Iris pigment epithelial cell (primary cell): ENCODE measurements around the gene FTHL17.

Experiments
- DNase-seq: peaks from one replicate; pipeline ENCODE4 v3.0.0-alpha.2; 2011; ENCODE audit warnings: low read depth

FTHL17 gene

DNA sequence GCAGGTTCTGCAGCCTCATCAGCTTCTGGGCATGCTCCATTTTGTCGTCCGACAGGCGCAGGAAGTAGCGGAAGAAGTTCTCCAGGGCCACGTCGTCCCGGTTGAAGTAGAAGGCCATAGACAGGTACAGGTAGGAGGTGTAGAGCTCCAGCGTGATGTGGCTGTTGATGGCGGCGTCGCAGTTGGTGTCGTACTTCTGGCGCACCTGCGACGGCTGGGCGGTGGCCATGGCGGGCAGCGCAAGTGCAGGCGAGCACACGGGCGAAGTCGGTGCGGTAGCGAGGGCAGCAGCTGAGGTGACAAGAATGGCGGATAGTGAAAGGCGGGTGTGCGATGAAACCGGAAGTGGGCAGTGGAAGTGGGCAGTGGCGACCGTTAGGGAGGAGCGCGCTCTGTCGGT is at the start of gene FTHL17:
TSS of gene FTHL17 (minus strand) at position 317 of the 400 bp plus-strand sequence. CDS start at position 229, 88 bp downstream.
- DNase-seq: no peak

- no peak for DNase-seq
Measured at GRCh38 chrX:31117266-31117665, 45.4 kb upstream of the FTHL17 start.

DNA sequence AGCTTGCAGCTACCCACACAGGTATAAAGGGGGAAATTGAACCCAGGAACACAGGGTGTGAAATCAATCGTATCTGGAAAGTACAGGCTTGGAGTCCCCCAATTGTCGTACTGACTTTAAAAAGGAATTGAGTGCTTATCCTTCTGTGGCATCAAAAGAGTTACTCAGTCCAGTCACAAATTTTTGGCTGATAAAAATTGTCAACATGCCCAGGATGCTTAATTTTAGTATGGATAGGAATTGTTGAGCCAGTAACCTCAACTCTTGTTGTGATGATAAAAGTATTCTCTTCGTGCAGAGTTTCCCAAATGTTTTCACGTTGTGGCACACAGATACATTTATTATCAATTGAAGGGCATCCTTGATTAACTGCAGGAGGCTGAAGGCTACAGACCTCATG is 43.6 kb upstream of the FTHL17 start:
- no peak for DNase-seq

- DNase-seq: no peak
Measured at GRCh38 chrX:31114858-31115257, 43.0 kb upstream of the FTHL17 start.

- peak; percentile 18 for DNase-seq
Measured at GRCh38 chrX:31112226-31112999, 40.6 kb upstream of the FTHL17 start.

- no peak for DNase-seq
Measured at GRCh38 chrX:31110657-31111056, 38.8 kb upstream of the FTHL17 start.

- peak; percentile 26 for DNase-seq
Measured at GRCh38 chrX:31099536-31100090, 27.8 kb upstream of the FTHL17 start.

DNA sequence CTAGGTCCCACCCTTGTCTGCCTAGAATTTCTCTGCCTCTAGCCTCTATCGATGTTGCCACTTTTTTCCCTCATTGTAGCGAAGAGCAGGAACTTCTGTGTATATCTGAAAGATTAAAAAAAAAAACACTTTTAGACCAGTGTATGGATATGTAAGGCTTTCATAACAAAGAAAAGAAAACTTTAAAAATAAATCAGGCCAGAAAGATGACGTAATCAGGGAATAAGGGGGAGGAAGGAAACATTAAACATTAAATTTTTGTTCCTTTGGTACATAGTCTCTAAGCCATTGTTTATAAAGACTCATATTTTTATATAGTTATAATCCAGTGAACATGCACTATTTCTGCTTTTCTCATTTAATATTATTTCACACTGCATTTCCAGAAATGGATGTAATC is 26.2 kb upstream of the FTHL17 start:
- no peak for DNase-seq

GRCh38 chrX:31093639-31093975 is 21.8 kb upstream of the FTHL17 start:
- no peak for DNase-seq

- DNase-seq: no peak
Measured at GRCh38 chrX:31092970-31093638, 21.3 kb upstream of the FTHL17 start.

- no peak for DNase-seq
Measured at GRCh38 chrX:31092476-31092875, 20.6 kb upstream of the FTHL17 start.

- no peak for DNase-seq
Measured at GRCh38 chrX:31091819-31092218, 20.0 kb upstream of the FTHL17 start.

GRCh38 chrX:31074522-31074921 is 2.7 kb upstream of the FTHL17 start:
- DNase-seq: no peak

- DNase-seq: no peak
Measured at GRCh38 chrX:31071262-31071661, 579 bp downstream of the FTHL17 start.

DNA sequence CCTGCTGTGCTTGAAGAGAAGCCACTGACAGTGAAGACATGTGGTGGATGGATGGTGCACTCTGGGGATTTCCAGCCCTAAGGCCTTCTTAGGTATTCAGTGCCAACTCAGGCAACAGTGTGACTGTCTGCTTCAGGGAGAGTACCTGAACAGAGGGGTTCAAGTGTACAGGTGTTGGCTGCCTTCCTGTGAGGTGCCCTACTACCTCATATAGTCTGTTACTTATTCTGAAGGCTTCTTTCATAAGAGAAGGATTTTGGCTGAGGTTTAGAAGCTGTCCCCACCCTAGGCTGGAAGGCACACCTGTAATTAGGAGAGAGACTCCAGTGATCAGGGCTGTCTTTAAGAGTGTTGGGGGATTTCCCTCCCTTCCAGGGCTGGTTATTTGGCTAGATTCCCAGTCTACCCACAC is 1.8 kb downstream of the FTHL17 start:
- DNase-seq: no peak

- DNase-seq: no peak
Measured at GRCh38 chrX:31063114-31063513, 8.7 kb downstream of the FTHL17 start.

DNA sequence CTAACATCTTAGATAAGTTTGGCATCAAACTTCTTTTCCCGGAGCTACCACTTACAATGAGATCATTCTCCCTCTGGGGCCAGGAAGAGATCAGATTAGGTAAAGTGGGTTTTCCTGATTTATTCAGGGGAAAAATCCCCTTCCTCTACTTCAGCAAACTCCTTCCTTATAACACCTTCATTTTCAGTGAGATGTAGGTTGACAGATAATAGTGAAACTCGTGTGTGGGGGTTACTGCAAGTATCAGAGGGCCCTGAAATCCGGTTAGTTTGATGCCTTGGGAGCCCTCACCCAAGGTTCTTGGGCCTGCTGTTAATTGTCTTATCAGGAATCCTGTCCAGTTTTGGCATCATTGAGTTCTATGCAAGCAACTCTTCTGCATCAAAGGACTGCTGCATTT is 10.8 kb downstream of the FTHL17 start:
- no peak for DNase-seq

- no peak for DNase-seq
Measured at GRCh38 chrX:31060016-31060415, 11.8 kb downstream of the FTHL17 start.

DNA sequence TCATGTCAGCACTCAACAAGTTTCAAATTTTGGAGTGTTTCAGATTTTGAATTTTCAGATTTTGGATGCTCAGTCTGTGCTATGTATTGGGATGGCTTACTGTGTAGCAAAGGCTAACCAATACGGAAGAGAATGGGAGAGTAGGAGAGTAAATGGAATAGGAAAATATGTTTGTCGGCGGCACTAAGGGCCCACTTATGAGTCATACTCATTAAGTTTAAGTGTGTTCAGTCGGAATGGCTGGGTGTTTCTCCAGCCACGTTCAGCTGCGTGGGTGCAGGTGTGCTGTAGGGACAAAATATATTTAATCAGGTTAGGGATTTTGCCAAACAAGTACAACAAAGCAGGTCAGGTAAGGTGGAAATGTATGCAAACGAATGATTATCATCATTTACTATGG is 13.6 kb downstream of the FTHL17 start:
- DNase-seq: no peak

GRCh38 chrX:31057691-31058090 is 14.2 kb downstream of the FTHL17 start:
- no peak for DNase-seq

DNA sequence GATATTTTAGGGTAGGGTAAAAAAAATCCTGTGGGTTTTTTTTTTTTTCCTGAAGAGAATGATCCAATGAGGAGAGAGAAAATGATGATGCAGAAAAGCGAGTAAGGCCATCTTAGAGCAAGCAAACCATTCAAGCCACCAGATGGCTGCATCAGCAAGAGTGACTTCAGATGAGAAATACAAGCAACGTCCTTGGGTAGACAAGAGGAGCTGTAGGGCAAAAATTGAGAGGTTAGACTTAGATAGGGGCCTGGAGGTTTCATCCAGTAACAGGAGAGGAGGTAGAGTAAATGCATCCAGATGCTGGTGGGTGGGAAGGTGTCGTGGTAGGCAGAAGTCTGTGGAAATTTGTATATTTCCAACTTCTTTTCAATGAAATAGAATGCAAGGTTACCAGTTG is 14.6 kb downstream of the FTHL17 start:
- DNase-seq: no peak

GRCh38 chrX:31053621-31054020 is 18.2 kb downstream of the FTHL17 start:
- no peak for DNase-seq

DNA sequence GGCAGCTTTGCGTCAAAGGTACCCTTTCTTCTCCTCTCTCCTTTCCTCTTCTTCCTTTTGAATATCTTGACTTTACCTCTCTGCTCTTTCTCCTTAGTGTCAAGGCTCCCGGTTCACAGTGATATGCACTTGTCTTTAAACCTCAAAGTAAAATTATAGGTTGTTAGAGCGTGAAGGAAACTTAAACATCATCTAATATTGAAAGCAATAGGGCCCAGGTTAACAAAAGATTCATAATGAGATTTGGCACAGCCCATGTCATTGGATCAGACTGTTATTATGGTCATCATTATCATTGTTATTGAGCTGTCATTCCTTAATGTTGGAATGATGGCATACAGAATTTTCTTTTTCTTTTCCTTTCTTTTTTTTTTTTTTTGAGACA is 32.5 kb downstream of the FTHL17 start:
- DNase-seq: no peak
